ENCODE measurements around the gene SPTBN4.
"Not testable (repeated sequence)": the region's sequence is repeated elsewhere in the genome, so short reads cannot be mapped to it uniquely, and the experiment has no call there.

The SPTBN4 gene

GRCh38 chr19:40620161-40620485 is 153.3 kb downstream of the SPTBN4 start:
- TF ChIP-seq, protein P1, sequence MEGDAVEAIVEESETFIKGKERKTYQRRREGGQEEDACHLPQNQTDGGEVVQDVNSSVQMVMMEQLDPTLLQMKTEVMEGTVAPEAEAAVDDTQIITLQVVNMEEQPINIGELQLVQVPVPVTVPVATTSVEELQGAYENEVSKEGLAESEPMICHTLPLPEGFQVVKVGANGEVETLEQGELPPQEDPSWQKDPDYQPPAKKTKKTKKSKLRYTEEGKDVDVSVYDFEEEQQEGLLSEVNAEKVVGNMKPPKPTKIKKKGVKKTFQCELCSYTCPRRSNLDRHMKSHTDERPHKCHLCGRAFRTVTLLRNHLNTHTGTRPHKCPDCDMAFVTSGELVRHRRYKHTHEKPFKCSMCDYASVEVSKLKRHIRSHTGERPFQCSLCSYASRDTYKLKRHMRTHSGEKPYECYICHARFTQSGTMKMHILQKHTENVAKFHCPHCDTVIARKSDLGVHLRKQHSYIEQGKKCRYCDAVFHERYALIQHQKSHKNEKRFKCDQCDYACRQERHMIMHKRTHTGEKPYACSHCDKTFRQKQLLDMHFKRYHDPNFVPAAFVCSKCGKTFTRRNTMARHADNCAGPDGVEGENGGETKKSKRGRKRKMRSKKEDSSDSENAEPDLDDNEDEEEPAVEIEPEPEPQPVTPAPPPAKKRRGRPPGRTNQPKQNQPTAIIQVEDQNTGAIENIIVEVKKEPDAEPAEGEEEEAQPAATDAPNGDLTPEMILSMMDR (IDR thresholded peaks at IDR 0.05; ENCODE audit: control insufficient read depth, extremely low read depth, insufficient read depth), result no peak
- DNase-seq (ENCODE audit: low read depth), result no peak
- H3K4me3 ChIP-seq (ENCODE audit: low read depth, low read length), result no peak overlapping the region

DNA sequence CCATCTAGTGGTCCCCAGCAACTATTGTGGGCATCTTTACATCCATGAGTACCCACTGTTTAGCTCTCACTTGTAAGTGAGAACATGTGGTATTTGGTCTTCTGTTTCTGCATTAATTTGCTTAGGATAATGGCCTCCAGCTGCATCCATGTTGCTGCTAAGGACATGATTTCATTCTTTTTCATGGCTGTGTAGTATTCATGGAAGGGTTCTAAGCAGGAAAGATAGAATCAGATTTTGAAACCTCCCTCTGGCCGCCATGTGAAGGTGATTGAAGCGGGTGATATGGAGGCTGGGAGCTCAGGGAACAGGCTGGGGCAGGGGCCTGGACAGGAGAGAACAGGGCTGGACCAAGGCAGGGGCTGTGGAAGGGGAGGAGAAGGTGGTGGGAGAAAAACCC is 154.5 kb downstream of the SPTBN4 start:
- DNase-seq (ENCODE audit: low read depth), result no peak
- H3K4me3 ChIP-seq (ENCODE audit: low read depth, low read length), result no peak overlapping the region
- TF ChIP-seq, protein P1 (IDR thresholded peaks at IDR 0.05; ENCODE audit: control insufficient read depth, extremely low read depth, insufficient read depth), result no peak

DNA sequence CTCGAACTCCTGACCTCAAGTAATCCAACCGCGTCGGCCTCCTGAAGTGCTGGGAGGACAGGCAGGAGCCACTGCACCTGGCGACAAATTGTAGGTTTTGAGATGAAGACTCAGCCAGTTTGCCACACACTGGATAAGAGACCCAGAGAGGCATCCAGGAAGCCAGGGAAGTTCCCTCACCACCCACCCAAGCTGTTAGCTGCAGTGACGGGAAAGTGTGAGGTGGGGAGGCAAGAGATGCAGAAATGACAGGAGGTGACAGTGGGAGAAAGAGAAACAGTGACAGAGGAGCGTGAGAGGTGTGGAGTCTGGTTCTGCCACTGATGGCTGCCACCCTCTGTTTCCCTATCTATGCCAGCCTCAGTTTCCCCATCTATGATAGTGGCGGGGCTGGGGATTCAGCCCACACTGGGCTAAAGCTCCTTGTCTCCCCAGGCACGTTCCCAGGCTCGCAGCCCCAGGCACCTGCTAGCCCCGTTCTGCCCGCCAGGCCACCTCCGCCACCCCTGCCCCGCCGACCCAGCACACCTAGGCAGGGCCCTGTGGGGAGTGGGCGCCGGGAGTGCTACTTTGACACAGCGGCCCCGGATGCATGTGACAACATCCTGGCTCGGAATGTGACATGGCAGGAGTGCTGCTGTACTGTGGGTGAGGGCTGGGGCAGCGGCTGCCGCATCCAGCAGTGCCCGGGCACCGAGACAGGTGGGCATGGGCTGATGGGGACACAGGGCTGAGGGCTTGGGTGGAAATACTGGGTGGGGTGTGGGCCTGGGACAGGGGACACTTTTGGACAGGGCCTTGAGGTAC is 155.4 kb downstream of the SPTBN4 start:
- no peak overlapping the region for H3K4me3 ChIP-seq (ENCODE audit: low read depth, low read length)
- TF ChIP-seq, protein P1 (IDR thresholded peaks at IDR 0.05; ENCODE audit: control insufficient read depth, extremely low read depth, insufficient read depth), result no peak
- no peak for DNase-seq (ENCODE audit: low read depth)

DNA sequence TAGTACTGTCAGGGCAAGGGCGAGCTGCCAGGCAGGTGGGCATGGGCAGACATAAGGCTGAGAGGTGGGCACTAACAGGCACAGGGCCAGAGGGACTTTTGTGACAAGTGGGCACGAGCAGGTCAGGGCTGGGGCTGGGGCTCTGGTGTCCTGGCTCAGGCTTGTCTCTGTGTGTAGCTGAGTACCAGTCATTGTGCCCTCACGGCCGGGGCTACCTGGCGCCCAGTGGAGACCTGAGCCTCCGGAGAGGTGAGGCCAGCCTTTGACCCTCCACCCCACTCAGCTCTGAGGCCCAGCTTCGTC is 155.9 kb downstream of the SPTBN4 start:
- TF ChIP-seq, protein P1 (IDR thresholded peaks at IDR 0.05; ENCODE audit: control insufficient read depth, extremely low read depth, insufficient read depth), result no peak
- no peak overlapping the region for H3K4me3 ChIP-seq (ENCODE audit: low read depth, low read length)
- DNase-seq (ENCODE audit: low read depth), result no peak

DNA sequence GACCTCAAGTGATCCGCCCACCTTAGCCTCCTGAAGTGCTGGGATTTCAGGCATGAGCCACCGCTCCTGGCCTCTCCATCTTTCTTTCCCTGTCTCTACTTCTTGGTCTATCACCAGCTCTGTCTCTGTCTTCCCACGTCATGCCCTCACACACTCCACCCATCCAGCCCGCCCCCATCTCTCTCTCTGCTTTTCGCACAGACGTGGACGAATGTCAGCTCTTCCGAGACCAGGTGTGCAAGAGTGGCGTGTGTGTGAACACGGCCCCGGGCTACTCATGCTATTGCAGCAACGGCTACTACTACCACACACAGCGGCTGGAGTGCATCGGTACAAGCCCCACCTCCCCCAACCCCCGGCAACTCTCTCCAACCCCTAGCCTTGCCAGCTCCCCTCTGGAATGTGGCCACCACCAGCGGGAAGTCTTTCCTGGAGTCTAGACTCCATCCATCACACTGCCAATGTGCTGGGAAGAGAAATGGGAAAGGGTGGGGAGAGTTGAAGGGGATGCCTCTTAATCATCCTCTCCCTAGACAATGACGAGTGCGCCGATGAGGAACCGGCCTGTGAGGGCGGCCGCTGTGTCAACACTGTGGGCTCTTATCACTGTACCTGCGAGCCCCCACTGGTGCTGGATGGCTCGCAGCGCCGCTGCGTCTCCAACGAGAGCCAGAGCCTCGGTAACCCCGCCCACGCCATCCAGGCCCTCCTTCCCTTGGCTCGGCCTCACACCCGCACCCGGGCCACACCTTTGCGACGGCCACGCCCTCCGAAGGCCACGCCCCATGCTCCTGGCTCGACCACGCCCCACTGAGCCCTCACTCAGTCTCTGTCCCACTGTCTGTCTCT is 156.8 kb downstream of the SPTBN4 start:
- H3K4me3 ChIP-seq (ENCODE audit: low read depth, low read length), result no peak overlapping the region
- TF ChIP-seq, protein P1 (IDR thresholded peaks at IDR 0.05; ENCODE audit: control insufficient read depth, extremely low read depth, insufficient read depth), result no peak
- DNase-seq (ENCODE audit: low read depth), result no peak

- DNase-seq (ENCODE audit: low read depth); H3K4me3 ChIP-seq (ENCODE audit: low read depth, low read length): not testable (repeated sequence)
These were observed 157.8 kb downstream of the SPTBN4 start for GRCh38 chr19:40624369-40625153.
